HCT116 (cell line): Measurements from ENCODE around the gene SLC4A11. TPM values are rescaled to one million over a fixed set of nuclear protein-coding genes. Genes with fewer than 3 reads are reported as not detected.

Experiments used
- ATAC-seq: fragments of 200-7000 bp; cut with Tn5 transposase; 2 replicates; pipeline ENCODE4 v1.9.1; 2020; ENCODE audit warnings: mild to moderate bottlenecking, moderate library complexity
- BruUV-seq: library from RNA; stranded (reverse); fragments of 400-500 nt; replicated peaks from 2 replicates; lab custom pipeline; 2021; lab: Mats Ljungman, UMichigan
- CTCF ChIA-PET: fragments of 300-600 bp; sonication (Branson Sonifier 250); formaldehyde crosslinking; loops from one replicate; lab custom pipeline; 2021; ENCODE audit warnings: antibody characterized with exemption; lab: Charles Lee
- POLR2A ChIA-PET: fragments of 300-600, 350-600 bp; sonication (Branson Sonifier 250); formaldehyde crosslinking; loops from one replicate; lab custom pipeline; 2021; ENCODE audit warnings: antibody characterized with exemption; lab: Charles Lee
- RAD21 ChIA-PET, 2 experiments: fragments of 300-600 bp; sonication (Branson Sonifier 250); formaldehyde crosslinking; loops; one replicate each; lab custom pipeline; 2023; ENCODE audit warnings: low total read pairs in 2 of 2; ENCODE audit not compliant: uncharacterized antibody in 2 of 2, unreplicated experiment in 2 of 2, low non-redundant PET in 1 of 2; lab: Charles Lee
- DNase-seq: peaks from one replicate; pipeline ENCODE4 v3.0.0-alpha.2; 2010; ENCODE audit warnings: low read depth, low spot score
- H2AFZ ChIP-seq: fragments of 200-600 bp; shearing (Covaris generic), sonication (generic); 2 replicates; pipeline ENCODE4 v1.6.1; 2017; ENCODE audit warnings: low read depth, mixed run types, mixed read lengths, antibody characterized with exemption, low read length; ENCODE audit not compliant: poor library complexity, severe bottlenecking
- H3K27ac ChIP-seq: 2 replicates; pipeline ENCODE4 v1.5.1; 2012; ENCODE audit warnings: low read depth, low read length
- H3K27me3 ChIP-seq: fragments of 200-600 bp; sonication (generic); 2 replicates; pipeline ENCODE4 v1.6.1; 2016; ENCODE audit warnings: mixed run types, low read length, mixed read lengths; ENCODE audit not compliant: insufficient read depth
- H3K36me3 ChIP-seq, 2 experiments: fragments of 200-500 bp in 1 of 2; fragments of 200-600 bp in 1 of 2; sonication (Bioruptor generic) in 1 of 2; sonication (generic) in 1 of 2; 2 replicates each; pipeline versions ENCODE4 v1.5.1 to v1.6.1; 2014 to 2016; ENCODE audit warnings: low read length in 2 of 2, inconsistent platforms in 1 of 2, mixed read lengths in 1 of 2, mixed run types in 1 of 2; ENCODE audit not compliant: insufficient read depth in 2 of 2, control insufficient read depth in 1 of 2
- H3K4me1 ChIP-seq, 2 experiments: fragments of 200-600 bp in 1 of 2; sonication (generic) in 1 of 2; 2 replicates each; pipeline versions ENCODE4 v1.5.1 to v1.6.1; 2012 to 2017; ENCODE audit warnings: low read length in 2 of 2, inconsistent platforms in 1 of 2, mild to moderate bottlenecking in 1 of 2, mixed read lengths in 1 of 2, mixed run types in 1 of 2, moderate library complexity in 1 of 2; ENCODE audit not compliant: insufficient read depth in 2 of 2, control insufficient read depth in 1 of 2
- H3K4me2 ChIP-seq: fragments of 200-600 bp; sonication (generic); 2 replicates; pipeline ENCODE4 v1.6.1; 2017; ENCODE audit warnings: mixed run types, low read length, mixed read lengths
- H3K4me3 ChIP-seq, 2 experiments: fragments of 200-600 bp in 1 of 2; sonication (generic) in 1 of 2; replicated peaks in 1 of 2; 2 replicates each; pipeline ENCODE4 v1.5.1; 2011 to 2016; ENCODE audit warnings: low read length in 2 of 2, control low read depth in 1 of 2, low read depth in 1 of 2, mild to moderate bottlenecking in 1 of 2, mixed read lengths in 1 of 2, mixed run types in 1 of 2
- H3K79me2 ChIP-seq: fragments of 200-600 bp; sonication (generic); 2 replicates; pipeline ENCODE4 v1.6.1; 2017; ENCODE audit warnings: mild to moderate bottlenecking, mixed run types, low read length, moderate library complexity, mixed read lengths; ENCODE audit not compliant: insufficient read depth
- H3K9ac ChIP-seq: fragments of 200-600 bp; sonication (generic); 2 replicates; pipeline ENCODE4 v1.6.1; 2016; ENCODE audit warnings: low read length, mixed read lengths
- H3K9me2 ChIP-seq: fragments of 200-600 bp; sonication (generic), shearing (Covaris generic); 2 replicates; pipeline ENCODE4 v1.6.1; 2017; ENCODE audit warnings: mixed run types, mild to moderate bottlenecking, moderate library complexity; ENCODE audit not compliant: insufficient read depth
- H3K9me3 ChIP-seq, 2 experiments: fragments of 200-500 bp in 1 of 2; fragments of 200-600 bp in 1 of 2; sonication (Bioruptor generic) in 1 of 2; sonication (generic) in 1 of 2; 2 replicates each; pipeline ENCODE4 v1.6.1; 2014 to 2017; ENCODE audit warnings: low read length in 2 of 2, mixed read lengths in 2 of 2, inconsistent platforms in 1 of 2, low read depth in 1 of 2, mild to moderate bottlenecking in 1 of 2, mixed run types in 1 of 2, moderate library complexity in 1 of 2; ENCODE audit not compliant: control insufficient read depth in 1 of 2, insufficient read depth in 1 of 2
- H4K20me1 ChIP-seq: fragments of 200-600 bp; sonication (generic), shearing (Covaris generic); 2 replicates; pipeline ENCODE4 v1.6.1; 2017; ENCODE audit warnings: mixed run types, mild to moderate bottlenecking, moderate library complexity; ENCODE audit not compliant: insufficient read depth
- CBX3 ChIP-seq: IDR thresholded peaks from 2 replicates; pipeline ENCODE4 v1.6.1; 2012; ENCODE audit warnings: low read depth
- EGR1 ChIP-seq: IDR thresholded peaks from 2 replicates; pipeline ENCODE4 v1.6.1; 2012; ENCODE audit warnings: low read depth
- EZH2 ChIP-seq: fragments of 200-600 bp; sonication (generic); IDR thresholded peaks from 2 replicates; pipeline ENCODE4 v1.6.1; 2017; ENCODE audit warnings: antibody characterized with exemption, mixed run types
- EZH2phosphoT487 ChIP-seq: fragments of 200-600 bp; IDR thresholded peaks from 2 replicates; pipeline ENCODE4 v1.6.1; 2018; ENCODE audit warnings: antibody characterized with exemption, borderline replicate concordance
- FOSL1 ChIP-seq: IDR thresholded peaks from 2 replicates; pipeline ENCODE4 v1.6.1; 2012; ENCODE audit warnings: low read depth
- POLR2A ChIP-seq: IDR thresholded peaks from 2 replicates; pipeline ENCODE4 v1.7.0; 2011; ENCODE audit warnings: borderline replicate concordance; ENCODE audit not compliant: insufficient read depth, insufficient read length; ENCODE audit errors: extremely low read depth
- RAD21 ChIP-seq: IDR thresholded peaks from 2 replicates; pipeline ENCODE4 v1.6.1; 2012; ENCODE audit warnings: low read depth, mild to moderate bottlenecking
- REST ChIP-seq: IDR thresholded peaks from 2 replicates; pipeline ENCODE4 v1.6.1; 2012; ENCODE audit warnings: low read depth
- SRF ChIP-seq: IDR thresholded peaks from 2 replicates; pipeline ENCODE4 v1.6.1; 2012; ENCODE audit warnings: low read depth
- intact Hi-C: fragments of 100-400 bp; cut with micrococcal nuclease; formaldehyde crosslinking; loops from 2 replicates; pipeline ENCODE4 v1.10.0; 2022
- total RNA-seq: library from RNA; stranded (reverse); gene quantifications from one replicate; pipeline ENCODE4 v1.2.1, GENCODE V29; 2021; ENCODE audit not compliant: unreplicated experiment
- TF ChIP-seq, protein P1 (sequence below), 3 experiments: fragments of 200-600 bp in 1 of 3; sonication (generic) in 1 of 3; IDR thresholded peaks in 2 of 3; conservative IDR thresholded peaks in 1 of 3; 2 replicates each; pipeline ENCODE4 v1.5.1; 2012 to 2017; ENCODE audit warnings: low read depth in 2 of 3, low read length in 2 of 3, antibody characterized with exemption in 1 of 3, borderline replicate concordance in 1 of 3, control low read depth in 1 of 3, mild to moderate bottlenecking in 1 of 3, mixed read lengths in 1 of 3, mixed run types in 1 of 3, moderate library complexity in 1 of 3; ENCODE audit not compliant: insufficient read depth in 1 of 3
- TF ChIP-seq, protein P2 (sequence below): IDR thresholded peaks from 2 replicates; pipeline ENCODE4 v1.6.1; 2012

Gene SLC4A11
- total RNA-seq, 1 experiment from 2014 or later = 22.7 TPM

DNA sequence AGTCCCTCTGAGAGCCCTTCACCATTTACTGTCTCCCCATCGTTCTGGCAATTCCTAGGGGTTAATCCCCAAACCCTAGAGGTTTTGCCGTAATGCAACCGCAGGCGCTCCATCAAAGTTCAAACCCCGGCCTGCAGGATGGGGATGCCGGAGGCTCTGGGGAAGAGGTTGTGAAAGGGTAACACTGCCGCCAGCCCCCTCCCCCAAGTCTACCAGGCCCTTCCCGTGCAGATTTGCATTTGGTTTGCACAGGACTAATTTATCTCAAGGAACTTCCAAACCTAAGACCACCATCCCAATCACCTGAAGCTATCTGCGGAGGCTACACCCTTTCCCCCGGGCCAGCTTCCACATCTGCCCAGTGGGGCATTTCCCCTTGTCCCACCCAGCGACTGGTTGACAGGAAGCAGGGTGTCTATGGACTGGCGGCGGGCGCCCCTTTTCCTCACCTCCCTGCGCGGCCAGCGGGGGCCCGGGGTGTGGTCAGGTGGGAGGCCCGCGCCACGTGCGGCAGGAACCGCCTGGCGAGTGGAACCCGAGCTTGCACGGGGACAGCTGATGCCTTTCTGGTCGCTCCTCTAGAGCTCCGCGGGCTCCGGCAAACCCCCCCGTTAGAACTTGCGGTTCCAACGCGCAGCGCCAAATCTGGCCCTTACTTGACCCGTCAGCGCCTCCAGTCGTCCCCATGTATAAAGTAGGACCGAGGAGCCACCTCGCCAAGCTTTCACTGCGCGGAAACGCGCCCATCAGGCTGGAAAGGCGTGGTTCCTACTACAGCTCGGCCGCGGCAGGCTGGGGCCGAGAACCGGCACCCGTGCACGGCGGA is 9.4 kb upstream of the SLC4A11 start:
- H3K4me1 ChIP-seq = no peaks in the 10 kb centered on the region; a peak in 1 of 4 replicates
- H3K27me3 ChIP-seq = no peaks in the 10 kb centered on the region
- no TSS peak for BruUV-seq
- ATAC-seq = no peak
- H3K79me2 ChIP-seq = no peaks in the 10 kb centered on the region
- CTCF ChIA-PET = interaction anchor here (1.3 to 1.7 kb wide), 2 partner anchors 10 to 28 kb away, joined by 4 to 5 read pairs; no protein-coding TSS in a partner anchor
- no peak overlapping the region for H3K9ac ChIP-seq
- no peaks in the 10 kb centered on the region for H4K20me1 ChIP-seq
- no peak overlapping the region for H3K4me3 ChIP-seq
- intact Hi-C loops = no loop called here
- H3K9me2 ChIP-seq = no peaks in the 10 kb centered on the region
- H3K4me2 ChIP-seq = no peak overlapping the region
- no peaks in the 10 kb centered on the region for H3K36me3 ChIP-seq
- RAD21 ChIA-PET = no interaction called here
- no peak for DNase-seq
- H3K9me3 ChIP-seq = no peaks in the 10 kb centered on the region
- H2AFZ ChIP-seq = no peak overlapping the region
- H3K27ac ChIP-seq = no peak overlapping the region
- TF ChIP-seq, protein P1, sequence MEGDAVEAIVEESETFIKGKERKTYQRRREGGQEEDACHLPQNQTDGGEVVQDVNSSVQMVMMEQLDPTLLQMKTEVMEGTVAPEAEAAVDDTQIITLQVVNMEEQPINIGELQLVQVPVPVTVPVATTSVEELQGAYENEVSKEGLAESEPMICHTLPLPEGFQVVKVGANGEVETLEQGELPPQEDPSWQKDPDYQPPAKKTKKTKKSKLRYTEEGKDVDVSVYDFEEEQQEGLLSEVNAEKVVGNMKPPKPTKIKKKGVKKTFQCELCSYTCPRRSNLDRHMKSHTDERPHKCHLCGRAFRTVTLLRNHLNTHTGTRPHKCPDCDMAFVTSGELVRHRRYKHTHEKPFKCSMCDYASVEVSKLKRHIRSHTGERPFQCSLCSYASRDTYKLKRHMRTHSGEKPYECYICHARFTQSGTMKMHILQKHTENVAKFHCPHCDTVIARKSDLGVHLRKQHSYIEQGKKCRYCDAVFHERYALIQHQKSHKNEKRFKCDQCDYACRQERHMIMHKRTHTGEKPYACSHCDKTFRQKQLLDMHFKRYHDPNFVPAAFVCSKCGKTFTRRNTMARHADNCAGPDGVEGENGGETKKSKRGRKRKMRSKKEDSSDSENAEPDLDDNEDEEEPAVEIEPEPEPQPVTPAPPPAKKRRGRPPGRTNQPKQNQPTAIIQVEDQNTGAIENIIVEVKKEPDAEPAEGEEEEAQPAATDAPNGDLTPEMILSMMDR (IDR thresholded peaks at IDR 0.05 in 2 of 3, conservative IDR thresholded peaks at IDR 0.05 in 1 of 3; ENCODE audit: borderline replicate concordance in 1 of 3, insufficient read depth in 1 of 3, low read depth in 2 of 3, low read length in 2 of 3) = no peak
- TF ChIP-seq EGR1 = no peak
- TF ChIP-seq EZH2 = no peak
- no peak for TF ChIP-seq EZH2phosphoT487
- TF ChIP-seq, protein P2, sequence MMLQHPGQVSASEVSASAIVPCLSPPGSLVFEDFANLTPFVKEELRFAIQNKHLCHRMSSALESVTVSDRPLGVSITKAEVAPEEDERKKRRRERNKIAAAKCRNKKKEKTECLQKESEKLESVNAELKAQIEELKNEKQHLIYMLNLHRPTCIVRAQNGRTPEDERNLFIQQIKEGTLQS = no peak
- TF ChIP-seq FOSL1 = no peak
- no peak for TF ChIP-seq SRF
- no peak for TF ChIP-seq RAD21
- no peak for TF ChIP-seq POLR2A
- no peak for TF ChIP-seq REST
- TF ChIP-seq CBX3 = no peak
- POLR2A ChIA-PET = no interaction called here
